GM19328 (cell line): ENCODE measurements around the gene FANK1.
"Not testable (repeated sequence)": the region's sequence is repeated elsewhere in the genome, so short reads cannot be mapped to it uniquely, and the experiment has no call there.

Experiments used
- ATAC-seq: cut with Tn5 transposase; IDR thresholded peaks from one replicate; pipeline ENCODE4 v1.9.1; 2021; ENCODE audit warnings: mild to moderate bottlenecking, moderate library complexity; ENCODE audit not compliant: unreplicated experiment

FANK1 gene

DNA sequence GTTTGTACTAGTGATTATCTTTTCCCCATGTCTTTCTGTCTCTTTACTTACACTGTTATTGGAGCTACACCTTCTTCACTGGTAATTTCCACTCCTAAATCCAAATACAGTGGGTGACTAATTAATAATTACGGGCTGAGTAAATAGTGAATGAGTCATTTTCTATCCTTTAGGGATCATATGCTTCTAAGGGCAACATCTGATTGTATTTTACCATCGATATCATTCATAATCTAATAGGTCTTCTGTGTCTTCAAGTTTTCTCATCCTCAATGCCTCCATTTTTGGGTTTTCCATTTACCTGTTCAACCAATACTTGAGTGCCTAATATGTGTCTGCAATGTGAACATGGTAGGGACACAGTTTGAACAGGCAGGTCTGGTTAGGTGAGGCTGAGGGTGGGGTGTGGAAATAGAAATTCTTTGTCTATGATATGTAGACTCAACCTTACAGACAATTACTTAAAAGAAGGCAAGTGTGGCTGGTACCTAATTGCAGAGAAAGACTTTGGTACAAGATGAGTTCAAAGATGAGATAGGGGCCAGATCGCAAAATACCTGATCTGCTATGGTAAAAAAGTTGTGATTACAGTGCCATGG, 9.4 kb upstream of the FANK1 start:
- no peak for ATAC-seq

DNA sequence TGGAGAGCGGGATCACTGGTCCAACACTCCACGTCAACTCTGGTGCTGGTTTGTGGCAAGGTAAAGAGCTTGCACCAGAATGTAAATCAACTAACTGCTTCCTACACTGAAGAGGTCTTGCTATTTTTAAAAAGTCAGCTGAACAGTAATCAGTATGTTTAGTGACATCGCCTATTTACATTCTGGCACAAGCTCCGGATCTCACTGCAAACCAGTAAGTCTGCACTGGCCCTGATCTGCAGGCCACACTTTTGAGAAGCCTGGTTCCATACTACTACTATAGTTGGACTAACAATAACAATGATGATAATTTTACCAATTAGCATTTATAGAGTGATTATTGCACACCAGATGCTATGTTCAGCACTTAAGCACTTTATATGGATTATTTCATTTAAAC, 6.9 kb upstream of the FANK1 start:
- ATAC-seq, result not testable (repeated sequence)

DNA sequence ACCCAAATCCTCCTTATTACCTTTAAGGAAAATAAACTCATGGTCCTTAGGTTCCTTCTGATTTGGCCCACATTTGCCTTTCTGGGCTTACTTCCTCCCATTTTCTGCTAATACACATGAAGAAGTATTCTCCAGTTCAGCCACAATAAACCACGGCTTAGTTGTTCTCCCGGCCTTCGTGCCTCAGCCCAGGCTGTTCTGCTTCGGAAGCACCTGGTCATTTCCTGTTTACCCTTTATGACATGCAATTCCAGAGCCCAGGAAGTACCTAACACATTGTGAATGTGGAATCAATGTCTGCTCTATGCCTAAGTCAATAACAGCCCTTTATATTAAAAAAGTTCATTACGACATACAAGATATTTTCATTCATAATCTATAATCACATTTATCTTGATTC, 4.0 kb upstream of the FANK1 start:
- ATAC-seq, result not testable (repeated sequence)

DNA sequence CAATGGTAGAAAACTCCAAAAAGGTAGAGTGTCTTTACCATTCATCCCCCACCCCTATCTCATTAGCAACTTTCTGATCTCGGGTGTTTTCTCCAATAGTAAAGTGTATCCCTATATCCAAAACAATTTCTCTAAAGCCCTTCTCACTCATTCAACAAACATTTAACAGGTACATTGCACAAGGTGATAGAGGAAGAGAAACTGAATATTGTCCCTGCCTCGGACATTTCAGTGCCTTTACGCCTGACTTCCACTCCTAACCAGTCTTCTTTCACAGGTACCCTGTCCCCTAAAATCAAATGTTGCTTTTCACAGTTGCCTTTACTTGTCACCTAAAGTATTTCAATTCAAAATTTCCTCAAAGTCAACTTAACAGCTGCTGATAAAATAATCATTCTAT, 2.2 kb upstream of the FANK1 start:
- not testable (repeated sequence) for ATAC-seq

DNA sequence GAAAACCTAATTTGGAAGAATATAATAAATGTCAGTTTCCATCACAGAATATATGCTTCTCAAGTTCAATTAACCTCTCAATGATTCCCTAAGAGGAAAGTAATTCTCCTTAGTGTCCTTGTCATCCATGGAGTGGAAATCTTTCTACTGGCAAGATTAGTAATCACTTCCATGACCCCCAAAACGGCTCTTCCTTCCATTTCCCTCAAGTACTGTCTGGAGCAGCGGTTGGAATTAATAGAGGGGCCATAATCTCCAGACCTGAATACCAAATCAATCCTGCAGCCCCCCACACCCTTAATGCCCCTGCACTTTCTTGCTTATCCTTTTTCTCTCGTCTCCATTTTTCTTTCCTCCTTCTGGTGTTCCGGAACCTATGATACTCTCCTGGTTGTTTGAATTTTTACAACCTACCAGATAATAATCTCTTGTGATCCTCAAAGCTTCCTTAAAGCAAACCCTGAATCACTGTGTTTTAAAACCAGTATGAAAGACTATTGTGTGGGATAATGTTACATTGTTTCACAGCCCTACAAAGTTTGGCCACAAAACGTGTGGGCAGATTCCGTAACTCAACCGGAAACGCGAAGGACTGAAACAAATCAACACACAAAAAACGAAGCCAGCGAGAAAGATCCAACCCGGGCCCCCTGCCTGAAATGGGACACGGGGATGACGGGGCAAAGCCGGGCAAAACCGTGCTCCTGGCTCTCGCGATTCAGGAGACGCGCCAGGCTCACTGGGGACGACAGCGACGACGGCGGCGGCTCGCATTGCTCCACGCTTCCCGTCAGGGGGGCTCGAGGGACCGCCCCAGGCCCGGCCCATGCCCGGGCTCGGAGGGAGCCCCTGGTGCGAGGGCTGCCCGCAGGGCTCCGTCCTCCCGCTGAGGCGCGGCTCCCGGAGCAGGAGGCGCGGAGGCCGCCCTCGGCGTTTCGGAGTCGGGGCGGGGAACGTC, 955 bp upstream of the FANK1 start:
- peak; percentile 44 for ATAC-seq

DNA sequence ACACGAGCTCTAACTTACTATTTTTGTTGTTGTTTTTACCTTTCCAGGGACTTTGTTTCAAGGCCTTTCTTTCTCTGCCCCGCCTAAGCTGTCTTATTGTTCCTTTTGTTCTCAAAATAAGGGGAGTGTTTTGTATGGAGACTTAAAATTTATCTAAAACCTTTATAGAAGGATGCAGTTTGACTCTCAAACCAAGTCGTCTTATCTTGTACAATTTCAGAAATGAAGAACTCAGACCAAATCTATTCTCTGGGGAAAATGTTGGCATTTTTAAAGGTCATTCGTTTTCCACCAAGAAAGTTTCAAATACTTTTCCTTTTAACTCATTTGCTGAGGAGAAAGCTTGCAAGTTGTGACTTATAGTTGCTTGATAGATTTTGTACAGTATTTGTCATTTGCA, 953 bp downstream of the FANK1 start:
- ATAC-seq, result not testable (repeated sequence)

DNA sequence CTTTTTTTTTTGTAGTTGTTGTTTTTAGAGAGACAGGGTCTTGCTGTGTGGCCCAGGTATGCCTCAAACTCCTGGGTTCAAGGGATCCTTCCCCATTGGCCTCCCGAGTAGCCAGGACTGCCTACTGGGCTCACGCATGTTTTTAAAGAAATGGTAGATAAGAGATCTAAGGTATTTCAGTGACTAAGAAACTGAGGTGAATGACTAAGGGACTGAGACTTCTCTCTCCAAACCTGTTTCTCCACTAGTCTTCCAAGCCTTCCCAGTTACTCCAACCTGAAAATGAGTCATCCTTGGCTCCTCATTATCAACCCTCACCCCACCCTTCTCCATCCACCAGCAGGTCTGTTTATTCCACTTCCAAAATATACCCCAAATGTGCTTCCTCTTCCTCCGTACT, 4.6 kb downstream of the FANK1 start:
- ATAC-seq, result not testable (repeated sequence)

DNA sequence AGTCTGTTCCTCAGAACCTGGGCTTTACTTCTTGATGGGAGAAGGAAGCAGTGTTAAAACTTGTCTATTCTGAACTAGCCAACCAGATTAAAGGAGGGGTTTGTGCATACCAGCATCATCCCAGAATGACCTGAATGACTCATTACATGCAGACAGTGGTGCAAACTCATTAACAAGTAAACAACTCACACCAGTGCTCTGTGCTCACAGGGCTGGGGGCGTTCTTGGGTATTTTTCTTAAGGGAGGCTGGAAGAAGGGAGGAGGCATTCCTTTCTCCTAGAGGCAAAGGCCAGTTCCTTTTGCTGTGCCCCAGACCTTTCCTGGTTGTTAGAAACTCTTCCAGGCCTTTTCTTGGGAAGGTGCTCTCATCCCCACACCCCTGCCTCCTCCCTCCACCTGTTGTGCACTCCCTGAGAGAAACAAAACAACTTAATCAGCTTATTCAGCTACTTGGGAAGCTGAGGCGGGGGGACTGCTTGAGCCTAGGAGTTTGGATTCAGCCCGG, 6.8 kb downstream of the FANK1 start:
- ATAC-seq, result not testable (repeated sequence)

DNA sequence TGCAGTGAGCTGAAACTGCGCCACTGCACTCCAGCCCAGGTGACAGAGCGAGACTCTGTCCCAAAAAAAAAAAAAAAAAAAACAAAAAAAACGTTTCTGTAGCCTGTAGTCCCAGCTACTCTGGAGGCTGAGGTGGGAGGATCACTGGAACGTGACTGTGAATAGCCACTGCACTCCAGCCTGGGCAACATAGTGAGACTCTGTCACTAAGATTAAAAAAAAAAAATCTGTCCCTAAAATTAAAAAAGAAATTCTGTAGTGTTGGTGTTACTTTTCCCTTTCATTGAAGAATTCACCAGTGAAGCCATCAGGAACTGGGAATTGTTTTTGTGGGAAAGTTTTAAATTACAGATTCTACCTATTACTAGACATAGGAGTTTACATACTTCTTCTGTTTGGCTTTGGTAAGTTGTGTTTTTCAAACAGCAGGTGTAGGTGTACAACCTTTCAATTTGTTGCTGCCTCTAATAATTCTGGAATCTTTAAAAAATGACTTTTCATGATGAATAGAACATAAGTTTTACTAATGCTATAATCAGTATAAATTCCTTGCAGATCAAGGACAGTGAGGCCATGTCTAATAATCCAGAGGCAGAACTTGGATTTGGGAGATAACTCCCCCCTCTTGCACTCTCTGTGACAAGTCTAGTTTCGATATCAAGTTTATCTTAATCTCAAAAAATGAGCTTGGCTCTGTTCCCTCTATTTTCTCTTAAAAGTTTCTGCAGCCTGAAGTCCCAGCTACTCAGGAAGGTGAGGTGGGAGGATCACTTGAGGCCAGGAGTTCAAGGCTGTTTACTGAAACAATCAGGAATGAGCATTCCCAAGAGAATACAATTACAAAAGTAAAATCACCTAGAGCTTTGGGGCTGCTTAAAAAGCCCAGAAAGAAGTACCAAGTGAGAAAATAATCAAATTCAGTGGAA, 9.0 kb downstream of the FANK1 start:
- ATAC-seq, result not testable (repeated sequence)

DNA sequence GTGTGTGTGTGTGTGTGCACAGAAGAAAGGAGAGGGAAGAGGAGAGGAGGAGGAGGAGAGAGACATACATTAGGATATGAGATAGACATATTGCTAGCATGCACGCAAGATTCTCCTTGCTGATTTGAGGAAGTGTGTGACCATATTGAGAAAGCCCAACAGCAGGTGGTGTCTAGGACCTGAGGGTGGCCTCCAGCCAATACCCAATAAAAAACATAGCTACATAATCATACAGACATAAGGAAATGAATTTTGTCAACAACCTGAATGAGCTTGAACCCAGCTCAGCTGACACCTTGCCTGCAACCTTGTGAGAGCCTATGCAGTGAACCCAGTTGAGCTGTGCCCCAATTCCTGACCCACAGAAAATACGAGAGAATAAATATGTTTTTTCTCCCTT, 11.2 kb downstream of the FANK1 start:
- not testable (repeated sequence) for ATAC-seq

DNA sequence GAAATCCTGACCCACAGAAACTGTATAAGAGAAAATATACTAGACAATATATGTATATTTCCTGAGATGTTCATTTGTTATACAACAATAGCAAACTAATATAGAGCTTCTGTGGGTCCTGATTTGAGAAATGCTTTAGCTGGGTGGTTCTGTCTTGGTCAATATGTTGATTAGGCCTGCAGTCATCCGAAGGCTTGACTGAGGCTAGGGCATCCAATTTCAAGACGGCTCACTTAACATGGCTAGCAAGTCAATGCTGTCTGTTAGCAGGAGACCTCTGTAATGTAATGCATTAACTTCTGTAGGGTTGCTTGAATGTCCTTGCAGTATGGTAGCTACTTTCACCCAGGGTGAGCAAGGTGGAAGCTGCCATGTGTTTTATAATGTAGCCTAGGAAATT, 12.4 kb downstream of the FANK1 start:
- not testable (repeated sequence) for ATAC-seq

DNA sequence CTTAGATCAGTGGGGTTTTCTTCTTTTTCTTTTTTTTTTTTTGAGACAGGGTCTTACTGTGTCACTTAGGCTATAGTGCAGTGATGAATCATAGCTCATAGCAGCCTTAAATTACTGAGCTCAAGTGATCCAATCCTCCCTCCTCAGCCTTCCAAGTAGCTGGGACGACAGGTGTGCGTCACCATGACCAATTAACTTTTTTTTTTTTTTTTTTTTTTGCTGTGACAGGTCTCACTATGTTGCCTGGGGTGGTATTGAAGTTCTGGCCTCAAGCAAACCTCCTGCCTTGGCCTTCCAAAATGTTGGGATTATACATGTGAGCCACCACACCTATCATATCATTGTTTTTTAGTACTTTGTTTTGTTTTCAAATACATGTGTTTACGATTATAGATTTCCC, 13.1 kb downstream of the FANK1 start:
- ATAC-seq, result not testable (repeated sequence)

DNA sequence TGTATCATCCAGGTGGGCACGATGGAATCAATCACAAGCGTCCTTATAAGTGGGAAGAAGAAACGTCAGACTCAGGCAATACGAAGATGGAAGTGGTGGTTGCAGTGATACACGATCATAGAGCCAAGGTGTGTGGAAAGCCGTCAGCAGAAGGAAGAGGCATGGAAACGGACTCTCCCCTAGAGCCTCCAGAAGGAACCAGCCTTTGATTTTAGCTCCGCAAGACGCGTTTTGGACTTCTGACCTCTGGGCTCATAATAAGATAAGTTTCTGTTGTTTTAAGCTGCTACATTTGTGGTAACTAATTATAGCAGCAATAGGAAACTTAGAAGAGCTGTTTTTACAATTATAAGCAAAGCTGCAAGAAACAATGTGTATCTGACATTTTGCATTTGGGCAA, 14.8 kb downstream of the FANK1 start:
- no peak for ATAC-seq

DNA sequence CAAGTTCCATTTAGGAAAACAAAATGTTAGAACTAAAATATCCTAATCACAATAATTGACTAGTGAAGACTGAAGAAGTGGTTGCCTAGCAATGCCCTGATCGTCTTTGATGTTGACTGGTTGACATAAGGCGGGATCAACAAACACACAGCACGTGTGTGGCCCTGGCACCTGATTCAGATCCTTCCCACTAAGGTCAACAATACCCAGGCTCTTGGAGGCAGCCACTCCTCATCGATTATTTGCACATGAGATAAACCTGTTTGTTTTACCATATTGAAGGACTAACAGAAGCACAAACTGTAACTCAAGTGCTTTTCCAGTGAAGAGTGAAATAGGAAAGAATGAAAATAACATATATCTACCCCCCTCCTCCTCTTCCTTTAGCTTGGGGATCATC, 15.6 kb downstream of the FANK1 start:
- no peak for ATAC-seq

DNA sequence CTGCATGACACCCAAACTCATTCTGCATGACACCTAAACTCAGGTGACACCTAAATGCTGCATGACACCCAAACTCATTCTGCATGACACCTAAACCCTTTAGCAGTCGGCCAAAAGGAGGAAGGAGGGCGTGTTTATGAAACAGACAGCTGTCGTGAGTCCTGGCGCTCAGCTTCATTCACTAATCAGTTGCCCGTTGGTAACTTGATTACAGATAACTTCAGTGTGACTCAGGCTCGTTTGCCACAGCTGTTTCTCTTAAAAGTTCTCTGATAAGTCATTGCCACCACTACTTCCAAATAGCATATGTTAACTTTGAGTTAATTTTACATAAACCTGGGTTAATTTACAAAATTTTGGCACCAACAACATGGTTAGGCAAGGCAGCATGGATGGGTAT, 16.9 kb downstream of the FANK1 start:
- ATAC-seq, result not testable (repeated sequence)

DNA sequence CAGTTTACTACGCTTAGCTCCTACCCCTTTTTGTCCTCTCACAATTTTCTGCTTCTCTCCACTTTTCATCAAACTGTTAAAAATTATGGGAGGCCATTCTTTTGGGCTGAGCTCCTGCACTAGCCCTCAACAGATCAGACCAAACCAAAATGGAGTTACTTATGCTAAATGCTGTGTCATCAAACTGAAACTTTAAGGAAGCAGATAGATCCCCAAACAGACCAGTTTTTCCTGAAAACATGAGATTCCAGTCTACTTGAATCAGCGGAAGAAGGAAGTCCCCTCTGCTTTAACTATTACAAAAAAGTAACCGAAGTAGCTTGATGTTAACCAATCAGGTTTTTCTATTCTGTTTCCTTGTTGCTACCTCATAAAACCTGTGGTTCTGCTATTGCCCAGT, 20.6 kb downstream of the FANK1 start:
- no peak for ATAC-seq

DNA sequence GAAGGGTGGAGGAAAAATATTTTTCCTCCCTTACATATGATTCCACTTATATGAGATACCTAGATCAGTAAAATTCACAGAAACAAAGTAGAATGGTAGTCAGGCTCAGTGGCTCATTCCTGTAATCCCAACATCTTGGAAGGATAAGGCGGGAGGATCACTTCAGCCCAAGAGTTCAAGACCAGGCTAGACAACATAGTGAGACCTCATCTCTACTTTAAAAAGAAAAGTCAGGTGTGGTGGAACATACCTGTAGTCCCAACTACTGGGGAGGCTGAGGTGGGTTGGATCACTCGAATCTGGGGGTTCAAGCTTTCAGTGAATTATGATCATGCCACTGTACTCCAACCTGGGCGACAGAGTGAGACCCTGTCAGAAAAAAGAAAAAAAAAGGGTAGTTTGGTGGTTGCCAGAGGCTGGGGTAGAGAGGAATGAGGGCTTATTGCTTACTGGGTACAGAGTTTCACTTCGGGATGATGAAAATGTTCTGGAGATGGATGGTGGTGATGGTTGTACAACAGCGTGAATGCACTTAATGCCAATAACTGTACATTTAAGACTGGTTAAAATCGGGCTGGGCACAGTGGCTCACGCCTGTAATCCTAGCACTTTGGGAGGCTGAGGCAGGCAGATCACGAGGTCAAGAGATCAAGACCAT, 21.5 kb downstream of the FANK1 start:
- not testable (repeated sequence) for ATAC-seq

DNA sequence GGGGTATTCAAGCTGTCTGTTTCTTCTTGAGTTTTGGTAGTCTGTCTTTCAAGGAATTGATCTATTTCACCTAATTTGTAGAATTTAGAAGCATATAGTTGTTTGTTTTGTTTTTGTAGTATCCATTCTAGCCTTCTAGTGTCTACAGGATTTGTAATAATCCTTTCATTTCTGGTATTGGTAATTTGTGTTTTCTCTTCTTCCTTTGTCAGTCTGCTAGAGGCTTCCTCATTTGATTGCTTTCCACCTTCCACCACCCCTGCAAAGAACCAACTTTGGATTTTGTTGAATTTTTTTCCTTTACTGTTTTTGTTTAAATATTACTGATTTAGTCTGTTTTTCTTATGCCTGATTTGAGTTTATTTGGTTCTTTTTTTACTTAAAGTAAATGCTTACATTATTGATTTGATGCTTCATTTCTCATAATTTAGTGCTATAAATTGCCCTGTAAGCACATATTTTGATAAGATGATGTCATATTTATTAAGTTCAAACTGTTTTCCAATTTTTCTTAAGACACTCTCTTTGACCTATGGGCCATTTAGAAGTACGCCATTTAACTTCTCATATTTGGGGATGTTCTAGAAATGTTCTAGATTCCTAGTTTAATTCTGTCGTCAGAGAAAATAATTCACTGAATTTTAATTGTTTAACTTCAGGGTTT, 25.4 kb downstream of the FANK1 start:
- ATAC-seq, result not testable (repeated sequence)

DNA sequence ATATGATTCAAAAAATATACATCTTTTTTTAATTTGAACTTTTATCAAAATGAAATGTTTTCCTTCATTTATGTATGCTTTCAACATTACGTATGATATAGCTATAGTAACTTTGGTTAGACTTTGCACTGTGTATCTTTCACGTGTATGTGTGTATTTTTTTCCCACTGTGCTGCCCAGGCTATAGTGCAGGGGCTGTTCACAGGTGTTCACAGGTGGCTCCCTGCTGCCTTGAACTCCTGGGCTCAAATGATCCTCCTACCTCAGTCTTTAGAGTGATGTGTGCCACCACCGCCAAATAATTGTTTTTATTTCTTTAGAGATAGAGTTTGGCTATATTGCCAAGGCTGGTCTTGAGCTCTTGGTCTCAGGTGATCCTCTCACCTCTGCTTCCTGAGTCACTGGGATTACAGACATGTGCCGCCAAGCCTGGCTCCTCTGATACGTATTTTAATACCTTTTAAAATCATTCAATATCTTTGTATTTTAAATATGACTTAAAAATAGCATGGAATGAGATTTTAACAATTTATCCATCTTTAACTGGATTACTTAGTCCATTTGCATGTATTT, 29.0 kb downstream of the FANK1 start:
- ATAC-seq, result no peak

DNA sequence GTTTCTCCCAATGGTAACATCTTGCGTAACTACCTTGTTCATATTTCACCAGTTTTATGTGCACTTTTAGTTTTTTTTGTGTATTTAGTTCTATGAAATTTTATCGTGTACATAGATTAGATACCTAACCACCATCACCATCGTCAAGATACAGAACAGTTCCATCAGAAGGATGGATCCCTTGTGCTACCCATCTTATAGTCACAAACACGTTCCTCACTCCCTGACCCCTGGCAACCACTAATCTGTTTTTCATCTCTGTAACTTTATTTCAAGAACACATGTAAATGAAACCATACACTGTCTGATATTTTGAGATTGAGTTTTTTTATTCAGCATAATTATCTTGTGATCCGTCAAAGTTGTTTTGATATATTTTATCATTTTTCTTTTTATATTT, 29.9 kb downstream of the FANK1 start:
- no peak for ATAC-seq
